Measurements from ENCODE around the gene LMO7.

The LMO7 gene

GRCh38 chr13:75811841-75812240, 175.7 kb downstream of the LMO7 start:
- Histone ChIP-seq H3K9ac (ENCODE audit: low read depth in 1 of 2, low read length in 2 of 2) (no peak overlapping the region), H3K36me3 (ENCODE audit: control insufficient read depth in 1 of 2, insufficient read depth in 2 of 2, low read length in 2 of 2) (peaks cover 4 to 5% of the 10 kb centered on the region in 2 donors), H3K4me3 (ENCODE audit: low read depth in 1 of 2, low read length in 2 of 2) (no peak overlapping the region), H3K9me3 (ENCODE audit: control insufficient read depth in 1 of 2, low read length in 2 of 2) (no peaks in the 10 kb centered on the region), H3K27ac (ENCODE audit: low read depth, low read length) (no peak overlapping the region), H3K4me1 (ENCODE audit: control insufficient read depth in 1 of 2, insufficient read depth in 2 of 2, low read length in 2 of 2) (peaks cover 0 to 5% of the 10 kb centered on the region in 2 donors), H3K27me3 (ENCODE audit: control insufficient read depth in 1 of 2, insufficient read depth in 2 of 2, low read length in 2 of 2) (no peaks in the 10 kb centered on the region)

GRCh38 chr13:75812751-75813181, 176.6 kb downstream of the LMO7 start:
- Histone ChIP-seq H3K27me3 (ENCODE audit: control insufficient read depth in 1 of 2, insufficient read depth in 2 of 2, low read length in 2 of 2) (no peaks in the 10 kb centered on the region), H3K9ac (ENCODE audit: low read depth in 1 of 2, low read length in 2 of 2) (no peak overlapping the region), H3K36me3 (ENCODE audit: control insufficient read depth in 1 of 2, insufficient read depth in 2 of 2, low read length in 2 of 2) (peaks cover 4 to 5% of the 10 kb centered on the region in 2 donors), H3K4me3 (ENCODE audit: low read depth in 1 of 2, low read length in 2 of 2) (no peak overlapping the region), H3K27ac (ENCODE audit: low read depth, low read length) (no peak overlapping the region), H3K4me1 (ENCODE audit: control insufficient read depth in 1 of 2, insufficient read depth in 2 of 2, low read length in 2 of 2) (peaks cover 0 to 5% of the 10 kb centered on the region in 2 donors), H3K9me3 (ENCODE audit: control insufficient read depth in 1 of 2, low read length in 2 of 2) (no peaks in the 10 kb centered on the region)

DNA sequence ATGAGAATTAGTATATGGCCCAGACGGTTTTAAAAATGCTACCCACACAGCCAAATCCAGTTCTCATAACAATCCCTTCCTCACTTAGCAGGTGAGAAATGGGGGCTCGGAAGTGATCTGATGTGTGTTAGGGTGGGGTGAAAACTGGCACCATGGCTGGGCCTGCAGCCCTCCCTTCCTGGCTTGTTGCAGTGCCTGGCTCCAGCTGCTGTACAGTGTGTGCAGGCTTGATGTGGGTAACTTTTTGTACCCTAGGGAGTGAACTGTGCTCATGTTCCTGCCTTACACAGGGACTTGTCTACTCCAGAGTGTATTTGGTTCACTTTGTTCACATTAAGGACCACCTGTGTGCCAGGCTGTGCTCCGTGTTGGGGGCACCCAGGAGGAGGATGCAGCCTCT, 177.2 kb downstream of the LMO7 start:
- Histone ChIP-seq H3K36me3 (ENCODE audit: control insufficient read depth in 1 of 2, insufficient read depth in 2 of 2, low read length in 2 of 2) (peaks cover 2 to 6% of the 10 kb centered on the region in 2 donors), H3K27ac (ENCODE audit: low read depth, low read length) (no peak overlapping the region), H3K4me1 (ENCODE audit: control insufficient read depth in 1 of 2, insufficient read depth in 2 of 2, low read length in 2 of 2) (peaks cover 0 to 5% of the 10 kb centered on the region in 2 donors), H3K9ac (ENCODE audit: low read depth in 1 of 2, low read length in 2 of 2) (no peak overlapping the region), H3K27me3 (ENCODE audit: control insufficient read depth in 1 of 2, insufficient read depth in 2 of 2, low read length in 2 of 2) (no peaks in the 10 kb centered on the region), H3K9me3 (ENCODE audit: control insufficient read depth in 1 of 2, low read length in 2 of 2) (no peaks in the 10 kb centered on the region), H3K4me3 (ENCODE audit: low read depth in 1 of 2, low read length in 2 of 2) (no peak overlapping the region)

GRCh38 chr13:75818179-75818967, 182.2 kb downstream of the LMO7 start:
- no peak overlapping the region for H3K27ac ChIP-seq (ENCODE audit: low read depth, low read length)
- H3K27me3 ChIP-seq (ENCODE audit: control insufficient read depth in 1 of 2, insufficient read depth in 2 of 2, low read length in 2 of 2): no peaks in the 10 kb centered on the region
- H3K9me3 ChIP-seq (ENCODE audit: control insufficient read depth in 1 of 2, low read length in 2 of 2): no peaks in the 10 kb centered on the region
- peaks cover 20 to 36% of the 10 kb centered on the region in 2 donors for H3K36me3 ChIP-seq (ENCODE audit: control insufficient read depth in 1 of 2, insufficient read depth in 2 of 2, low read length in 2 of 2)
- no peak overlapping the region for H3K4me3 ChIP-seq (ENCODE audit: low read depth in 1 of 2, low read length in 2 of 2)
- no peak overlapping the region for H3K9ac ChIP-seq (ENCODE audit: low read depth in 1 of 2, low read length in 2 of 2)
- H3K4me1 ChIP-seq (ENCODE audit: control insufficient read depth in 1 of 2, insufficient read depth in 2 of 2, low read length in 2 of 2): no peaks in the 10 kb centered on the region

GRCh38 chr13:75818968-75819225, 182.8 kb downstream of the LMO7 start:
- no peaks in the 10 kb centered on the region for H3K4me1 ChIP-seq (ENCODE audit: control insufficient read depth in 1 of 2, insufficient read depth in 2 of 2, low read length in 2 of 2)

GRCh38 chr13:75825161-75825560, 189.0 kb downstream of the LMO7 start:
- Histone ChIP-seq H3K27me3 (ENCODE audit: control insufficient read depth in 1 of 2, insufficient read depth in 2 of 2, low read length in 2 of 2) (no peaks in the 10 kb centered on the region), H3K36me3 (ENCODE audit: control insufficient read depth in 1 of 2, insufficient read depth in 2 of 2, low read length in 2 of 2) (peaks cover 28 to 55% of the 10 kb centered on the region in 2 donors), H3K9me3 (ENCODE audit: control insufficient read depth in 1 of 2, low read length in 2 of 2) (no peaks in the 10 kb centered on the region), H3K27ac (ENCODE audit: low read depth, low read length) (no peak overlapping the region), H3K4me3 (ENCODE audit: low read depth in 1 of 2, low read length in 2 of 2) (no peak overlapping the region), H3K4me1 (ENCODE audit: control insufficient read depth in 1 of 2, insufficient read depth in 2 of 2, low read length in 2 of 2) (no peaks in the 10 kb centered on the region), H3K9ac (ENCODE audit: low read depth in 1 of 2, low read length in 2 of 2) (no peak overlapping the region)

More at GRCh38 chr13:75818968-75819225, 182.8 kb downstream of the LMO7 start:
- no peak overlapping the region for H3K9ac ChIP-seq (ENCODE audit: low read depth in 1 of 2, low read length in 2 of 2)
- no peak overlapping the region for H3K4me3 ChIP-seq (ENCODE audit: low read depth in 1 of 2, low read length in 2 of 2)
- H3K36me3 ChIP-seq (ENCODE audit: control insufficient read depth in 1 of 2, insufficient read depth in 2 of 2, low read length in 2 of 2): peaks cover 24 to 41% of the 10 kb centered on the region in 2 donors
- H3K27me3 ChIP-seq (ENCODE audit: control insufficient read depth in 1 of 2, insufficient read depth in 2 of 2, low read length in 2 of 2): no peaks in the 10 kb centered on the region
- H3K27ac ChIP-seq (ENCODE audit: low read depth, low read length): no peak overlapping the region
- H3K9me3 ChIP-seq (ENCODE audit: control insufficient read depth in 1 of 2, low read length in 2 of 2): no peaks in the 10 kb centered on the region

GRCh38 chr13:75825594-75825993, 189.5 kb downstream of the LMO7 start:
- Histone ChIP-seq H3K27me3 (ENCODE audit: control insufficient read depth in 1 of 2, insufficient read depth in 2 of 2, low read length in 2 of 2) (no peaks in the 10 kb centered on the region), H3K4me1 (ENCODE audit: control insufficient read depth in 1 of 2, insufficient read depth in 2 of 2, low read length in 2 of 2) (no peaks in the 10 kb centered on the region), H3K9me3 (ENCODE audit: control insufficient read depth in 1 of 2, low read length in 2 of 2) (no peaks in the 10 kb centered on the region), H3K36me3 (ENCODE audit: control insufficient read depth in 1 of 2, insufficient read depth in 2 of 2, low read length in 2 of 2) (peaks cover 28 to 55% of the 10 kb centered on the region in 2 donors), H3K9ac (ENCODE audit: low read depth in 1 of 2, low read length in 2 of 2) (no peak overlapping the region), H3K27ac (ENCODE audit: low read depth, low read length) (no peak overlapping the region), H3K4me3 (ENCODE audit: low read depth in 1 of 2, low read length in 2 of 2) (no peak overlapping the region)

DNA sequence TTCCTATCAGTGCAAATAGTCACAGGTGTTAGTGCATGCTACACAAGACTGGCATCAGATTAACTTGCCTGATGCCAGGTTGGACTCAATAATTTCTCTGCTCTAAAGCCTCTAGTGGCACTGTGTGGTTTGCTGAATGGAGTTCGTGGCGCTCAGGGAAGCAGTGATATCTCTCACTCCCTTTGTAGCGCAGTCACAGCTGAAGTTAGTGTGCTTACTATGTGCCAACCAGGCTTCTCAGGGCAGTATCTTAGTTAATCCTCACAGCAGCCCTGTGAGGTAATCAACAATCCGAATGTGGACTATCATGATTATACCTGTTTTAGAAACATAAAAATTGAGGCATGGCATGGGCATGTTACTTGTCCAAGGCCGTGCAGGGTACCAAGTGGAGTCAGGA, 190.3 kb downstream of the LMO7 start:
- Histone ChIP-seq H3K4me3 (ENCODE audit: low read depth in 1 of 2, low read length in 2 of 2) (no peak overlapping the region), H3K36me3 (ENCODE audit: control insufficient read depth in 1 of 2, insufficient read depth in 2 of 2, low read length in 2 of 2) (peaks cover 25 to 50% of the 10 kb centered on the region in 2 donors), H3K27ac (ENCODE audit: low read depth, low read length) (no peak overlapping the region), H3K4me1 (ENCODE audit: control insufficient read depth in 1 of 2, insufficient read depth in 2 of 2, low read length in 2 of 2) (no peaks in the 10 kb centered on the region), H3K9me3 (ENCODE audit: control insufficient read depth in 1 of 2, low read length in 2 of 2) (peaks cover 2% of the 10 kb centered on the region in 2 donors), H3K9ac (ENCODE audit: low read depth in 1 of 2, low read length in 2 of 2) (no peak overlapping the region), H3K27me3 (ENCODE audit: control insufficient read depth in 1 of 2, insufficient read depth in 2 of 2, low read length in 2 of 2) (no peaks in the 10 kb centered on the region)

DNA sequence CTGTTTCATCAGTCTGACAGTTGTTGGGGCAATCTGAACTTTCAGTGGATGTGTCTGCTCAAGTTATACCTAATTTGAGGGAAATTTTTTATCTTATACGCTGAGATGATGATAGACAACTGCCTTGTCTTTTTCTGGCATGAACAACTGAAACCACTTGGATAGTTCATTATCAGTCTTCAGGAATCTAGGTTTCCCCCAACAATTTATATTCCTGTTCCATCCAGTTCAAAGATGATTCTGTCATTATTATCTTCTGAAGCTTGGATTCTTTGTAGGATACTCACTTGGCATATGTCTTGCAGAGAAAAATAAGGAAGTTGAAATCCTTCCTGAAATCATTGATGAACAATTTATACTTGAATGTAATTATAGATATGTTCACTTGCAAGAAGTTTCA, 193.7 kb downstream of the LMO7 start:
- no peak overlapping the region for H3K9ac ChIP-seq (ENCODE audit: low read depth in 1 of 2, low read length in 2 of 2)
- no peaks in the 10 kb centered on the region for H3K27me3 ChIP-seq (ENCODE audit: control insufficient read depth in 1 of 2, insufficient read depth in 2 of 2, low read length in 2 of 2)
- no peak overlapping the region for H3K4me3 ChIP-seq (ENCODE audit: low read depth in 1 of 2, low read length in 2 of 2)
- H3K9me3 ChIP-seq (ENCODE audit: control insufficient read depth in 1 of 2, low read length in 2 of 2): peaks cover 4 to 5% of the 10 kb centered on the region in 2 donors
- no peaks in the 10 kb centered on the region for H3K4me1 ChIP-seq (ENCODE audit: control insufficient read depth in 1 of 2, insufficient read depth in 2 of 2, low read length in 2 of 2)
- no peak overlapping the region for H3K27ac ChIP-seq (ENCODE audit: low read depth, low read length)
- peaks cover 16 to 33% of the 10 kb centered on the region in 2 donors for H3K36me3 ChIP-seq (ENCODE audit: control insufficient read depth in 1 of 2, insufficient read depth in 2 of 2, low read length in 2 of 2)

- H3K36me3 ChIP-seq (ENCODE audit: control insufficient read depth in 1 of 2, insufficient read depth in 2 of 2, low read length in 2 of 2): peaks cover 9 to 31% of the 10 kb centered on the region in 2 donors
- no peaks in the 10 kb centered on the region for H3K27me3 ChIP-seq (ENCODE audit: control insufficient read depth in 1 of 2, insufficient read depth in 2 of 2, low read length in 2 of 2)
- peaks cover 4 to 5% of the 10 kb centered on the region in 2 donors for H3K9me3 ChIP-seq (ENCODE audit: control insufficient read depth in 1 of 2, low read length in 2 of 2)
- H3K9ac ChIP-seq (ENCODE audit: low read depth in 1 of 2, low read length in 2 of 2): no peak overlapping the region
- no peak overlapping the region for H3K27ac ChIP-seq (ENCODE audit: low read depth, low read length)
- H3K4me1 ChIP-seq (ENCODE audit: control insufficient read depth in 1 of 2, insufficient read depth in 2 of 2, low read length in 2 of 2): no peaks in the 10 kb centered on the region
- no peak overlapping the region for H3K4me3 ChIP-seq (ENCODE audit: low read depth in 1 of 2, low read length in 2 of 2)
Observed at GRCh38 chr13:75830842-75831241, 194.7 kb downstream of the LMO7 start.

All from duodenal mucosa (tissue), 2 donors.